ENCODE data around the gene VWCE.

GRCh38 chr11:61290905-61291690 lies 4.0 kb downstream of the VWCE start:
- TF ChIP-seq CTCF (IDR thresholded peaks at IDR 0.05), result no peak
- no peak for TF ChIP-seq POLR2A (IDR thresholded peaks at IDR 0.05)
- no peak for TF ChIP-seq POLR2AphosphoS5 (IDR thresholded peaks at IDR 0.05; ENCODE audit: insufficient read depth in 1 of 2, low read depth in 1 of 2)

Data from vagina (tissue), 2 donors.